Fibroblast of mammary gland (primary cell): ENCODE results near the gene LRMDA.

Experiments used
- DNase-seq: peaks from one replicate; pipeline ENCODE4 v3.0.0-alpha.2; 2010; ENCODE audit warnings: low read depth
- H3K4me3 ChIP-seq: 2 replicates; pipeline ENCODE4 v1.5.1; 2011; ENCODE audit warnings: low read depth, mild to moderate bottlenecking, low read length, moderate library complexity; ENCODE audit not compliant: control insufficient read depth
- TF ChIP-seq, protein P1 (sequence below): conservative IDR thresholded peaks from 2 replicates; pipeline ENCODE4 v1.5.1; 2011; ENCODE audit warnings: low read depth, low read length, inconsistent platforms; ENCODE audit not compliant: control insufficient read depth, insufficient read depth

The LRMDA gene

DNA sequence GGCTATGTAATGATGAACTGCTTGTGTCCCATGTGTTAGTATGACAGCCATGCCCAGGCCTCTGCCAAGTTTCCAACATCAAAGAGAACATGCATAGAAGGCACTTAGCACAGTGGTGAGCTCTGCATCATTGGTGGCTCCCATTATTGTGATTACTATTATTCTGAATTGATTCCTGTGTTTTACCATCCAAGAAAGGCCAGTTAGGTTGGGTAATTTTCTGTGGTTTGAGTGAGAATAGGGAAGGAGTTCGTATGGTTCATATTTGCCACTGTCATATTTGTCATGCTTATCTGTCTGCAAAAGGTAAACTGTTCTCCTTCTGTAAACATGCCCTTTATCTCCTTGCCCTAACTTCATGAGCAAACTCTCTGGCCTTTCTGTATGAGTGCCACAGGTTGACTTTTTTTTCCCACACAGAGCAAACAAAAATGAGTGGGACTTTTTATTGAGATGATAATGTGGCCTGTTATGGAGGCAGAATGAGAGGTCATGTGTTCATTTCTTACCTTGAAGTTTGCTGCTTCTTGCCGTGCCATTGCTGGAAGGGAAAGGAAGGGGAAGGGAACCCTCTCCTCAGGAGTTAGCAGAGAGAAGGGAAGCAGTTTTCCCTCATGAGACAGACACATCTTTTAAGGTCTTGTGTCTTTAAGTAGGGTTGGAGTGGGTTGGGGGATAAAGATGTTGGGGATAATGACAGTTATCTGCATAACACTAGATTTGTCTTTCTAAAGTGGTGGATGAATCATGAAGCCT lies 301.9 kb downstream of the LRMDA start:
- TF ChIP-seq, protein P1, sequence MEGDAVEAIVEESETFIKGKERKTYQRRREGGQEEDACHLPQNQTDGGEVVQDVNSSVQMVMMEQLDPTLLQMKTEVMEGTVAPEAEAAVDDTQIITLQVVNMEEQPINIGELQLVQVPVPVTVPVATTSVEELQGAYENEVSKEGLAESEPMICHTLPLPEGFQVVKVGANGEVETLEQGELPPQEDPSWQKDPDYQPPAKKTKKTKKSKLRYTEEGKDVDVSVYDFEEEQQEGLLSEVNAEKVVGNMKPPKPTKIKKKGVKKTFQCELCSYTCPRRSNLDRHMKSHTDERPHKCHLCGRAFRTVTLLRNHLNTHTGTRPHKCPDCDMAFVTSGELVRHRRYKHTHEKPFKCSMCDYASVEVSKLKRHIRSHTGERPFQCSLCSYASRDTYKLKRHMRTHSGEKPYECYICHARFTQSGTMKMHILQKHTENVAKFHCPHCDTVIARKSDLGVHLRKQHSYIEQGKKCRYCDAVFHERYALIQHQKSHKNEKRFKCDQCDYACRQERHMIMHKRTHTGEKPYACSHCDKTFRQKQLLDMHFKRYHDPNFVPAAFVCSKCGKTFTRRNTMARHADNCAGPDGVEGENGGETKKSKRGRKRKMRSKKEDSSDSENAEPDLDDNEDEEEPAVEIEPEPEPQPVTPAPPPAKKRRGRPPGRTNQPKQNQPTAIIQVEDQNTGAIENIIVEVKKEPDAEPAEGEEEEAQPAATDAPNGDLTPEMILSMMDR = no peak
- DNase-seq = no peak
- no peak overlapping the region for H3K4me3 ChIP-seq

- TF ChIP-seq, protein P1 = no peak
- DNase-seq = no peak
- no peak overlapping the region for H3K4me3 ChIP-seq
These were observed 304.8 kb downstream of the LRMDA start for GRCh38 chr10:75736151-75736640.

DNA sequence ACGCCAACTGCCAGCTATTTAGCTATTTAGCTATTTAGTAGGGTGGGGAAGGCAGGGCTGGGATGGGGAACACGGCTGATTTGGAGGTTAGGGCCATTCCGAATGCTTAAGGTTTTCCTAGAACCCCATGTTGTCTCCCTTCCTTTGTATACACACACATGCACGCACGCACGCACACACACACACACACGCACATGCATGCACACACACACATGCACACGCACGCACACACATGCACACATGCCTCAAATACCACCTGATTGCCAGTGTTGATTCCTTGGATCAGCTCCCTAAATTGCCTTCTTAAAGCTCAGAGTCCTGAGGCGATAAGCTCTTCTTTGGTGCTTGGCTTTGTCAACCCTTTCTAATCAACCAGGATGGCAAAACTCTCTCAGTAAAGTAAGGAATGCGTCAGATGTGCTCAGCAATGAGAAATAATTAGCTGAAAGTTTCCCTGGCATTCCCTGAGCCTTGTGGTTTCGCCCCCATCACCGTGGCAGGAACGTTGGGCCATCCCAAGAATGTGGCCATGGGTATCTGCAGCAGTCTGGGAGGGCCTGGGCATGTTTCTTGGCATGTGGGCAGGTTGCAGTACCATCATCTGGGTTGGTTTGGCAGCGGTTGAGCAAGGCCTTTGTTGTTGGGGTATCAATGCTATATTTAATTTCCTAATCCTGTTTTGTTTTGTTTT lies 305.6 kb downstream of the LRMDA start:
- H3K4me3 ChIP-seq = no peak overlapping the region
- TF ChIP-seq, protein P1 = no peak
- no peak for DNase-seq

GRCh38 chr10:75737580-75737949 lies 306.1 kb downstream of the LRMDA start:
- TF ChIP-seq, protein P1 = no peak

DNA sequence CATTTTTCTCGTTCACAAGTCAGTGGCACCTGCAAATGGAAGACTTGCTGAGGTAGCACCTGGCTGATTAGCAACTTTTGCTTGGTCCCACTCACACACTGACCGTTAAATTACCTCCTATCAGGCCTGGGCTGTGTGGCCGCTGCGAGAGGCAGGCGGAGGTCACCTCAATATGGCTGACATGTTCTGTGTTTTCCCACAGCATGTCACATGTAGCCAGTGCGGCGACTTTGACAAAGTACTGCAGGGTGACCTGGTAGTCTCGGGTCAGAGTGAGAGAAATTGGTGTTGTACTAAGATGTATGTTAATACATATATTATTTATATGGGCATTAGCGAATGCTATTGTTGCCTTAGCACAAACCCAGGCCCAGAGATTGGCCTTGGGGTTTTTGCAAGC lies 307.5 kb downstream of the LRMDA start:
- no peak overlapping the region for H3K4me3 ChIP-seq
- DNase-seq = no peak
- TF ChIP-seq, protein P1 = no peak

More at GRCh38 chr10:75737580-75737949, 306.1 kb downstream of the LRMDA start:
- H3K4me3 ChIP-seq = no peak overlapping the region
- DNase-seq = no peak

DNA sequence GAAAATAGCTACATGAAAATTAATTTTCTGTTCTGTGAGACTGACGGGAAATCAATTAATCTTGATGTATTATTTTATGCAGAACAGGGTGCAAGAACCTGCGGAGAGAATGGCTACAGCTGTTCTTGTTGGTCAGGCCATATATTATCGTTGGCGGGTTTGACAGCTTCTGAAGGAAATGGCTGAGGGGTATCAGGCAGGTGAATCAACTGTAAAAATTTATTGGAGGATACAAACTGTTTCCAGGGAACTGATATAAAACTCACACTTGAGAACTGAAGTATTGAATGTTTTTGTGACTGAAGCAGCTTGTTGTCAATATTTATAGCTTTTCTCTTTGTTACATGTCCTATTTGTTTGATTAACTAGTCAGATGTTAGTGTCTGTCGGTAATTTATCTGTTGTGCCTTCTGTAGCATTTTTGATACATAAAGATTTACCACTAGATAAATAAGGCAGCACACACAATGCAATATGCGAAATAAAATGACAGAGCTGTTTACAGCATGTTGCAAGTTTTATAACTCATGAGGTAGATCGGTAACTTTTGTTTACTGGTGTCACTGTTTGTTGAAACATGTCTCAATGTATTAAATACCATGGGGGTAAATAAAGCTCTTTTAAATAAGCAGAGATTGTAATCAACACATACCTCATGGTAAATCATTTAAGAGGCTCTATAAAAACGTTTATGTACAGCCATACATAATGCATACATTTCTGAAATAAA lies 308.2 kb downstream of the LRMDA start:
- no peak for DNase-seq
- TF ChIP-seq, protein P1 = no peak
- no peak overlapping the region for H3K4me3 ChIP-seq
